GM13977 (cell line): Measurements from ENCODE around the gene GRM2.

Experiments
- DNase-seq: peaks from one replicate; pipeline ENCODE4 v3.0.0; 2012; ENCODE audit warnings: low spot score
- CTCF ChIP-seq: IDR thresholded peaks from 2 replicates; pipeline ENCODE4 v1.5.1; 2012; ENCODE audit warnings: mild to moderate bottlenecking, control low read depth; ENCODE audit not compliant: insufficient read depth; ENCODE audit errors: extremely low read depth, missing control alignments
- in situ Hi-C: fragments of 300-500 bp; cut with MboI; formaldehyde crosslinking; loops from one replicate; pipeline ENCODE4 v1.12.0; 2022; ENCODE audit warnings: low sequenced_read_pairs, low pct_unique_long_range_greater_than_20kb, mixed read lengths, inconsistent platforms; ENCODE audit not compliant: unreplicated experiment

GRM2 gene

DNA sequence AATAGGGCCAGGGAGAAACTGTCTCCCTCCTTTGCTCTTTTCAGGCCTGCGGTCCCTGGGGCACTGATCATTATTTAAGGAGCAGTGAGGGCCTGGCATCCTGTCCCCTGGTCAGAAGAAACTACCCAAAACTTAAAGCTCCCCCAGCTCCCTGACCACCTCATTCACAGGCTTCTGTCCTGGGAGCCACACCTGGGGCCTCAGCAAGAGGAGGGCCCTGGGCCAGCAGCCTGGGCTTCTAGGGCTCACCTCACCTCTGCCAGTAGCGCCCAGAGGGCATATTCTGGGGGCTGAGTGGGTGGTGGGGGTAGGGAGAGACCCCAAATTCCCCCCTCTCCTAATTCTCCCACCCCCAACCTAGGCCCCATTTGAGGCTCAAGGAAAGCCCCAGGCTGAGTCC, 4.7 kb upstream of the GRM2 start:
- no peak for DNase-seq
- no peak for TF ChIP-seq CTCF
- in situ Hi-C loops, result no loop called here

GRCh38 chr3:51703068-51703760, 3.7 kb upstream of the GRM2 start:
- TF ChIP-seq CTCF, result no peak
- no peak for DNase-seq
- in situ Hi-C loops, result no loop called here

DNA sequence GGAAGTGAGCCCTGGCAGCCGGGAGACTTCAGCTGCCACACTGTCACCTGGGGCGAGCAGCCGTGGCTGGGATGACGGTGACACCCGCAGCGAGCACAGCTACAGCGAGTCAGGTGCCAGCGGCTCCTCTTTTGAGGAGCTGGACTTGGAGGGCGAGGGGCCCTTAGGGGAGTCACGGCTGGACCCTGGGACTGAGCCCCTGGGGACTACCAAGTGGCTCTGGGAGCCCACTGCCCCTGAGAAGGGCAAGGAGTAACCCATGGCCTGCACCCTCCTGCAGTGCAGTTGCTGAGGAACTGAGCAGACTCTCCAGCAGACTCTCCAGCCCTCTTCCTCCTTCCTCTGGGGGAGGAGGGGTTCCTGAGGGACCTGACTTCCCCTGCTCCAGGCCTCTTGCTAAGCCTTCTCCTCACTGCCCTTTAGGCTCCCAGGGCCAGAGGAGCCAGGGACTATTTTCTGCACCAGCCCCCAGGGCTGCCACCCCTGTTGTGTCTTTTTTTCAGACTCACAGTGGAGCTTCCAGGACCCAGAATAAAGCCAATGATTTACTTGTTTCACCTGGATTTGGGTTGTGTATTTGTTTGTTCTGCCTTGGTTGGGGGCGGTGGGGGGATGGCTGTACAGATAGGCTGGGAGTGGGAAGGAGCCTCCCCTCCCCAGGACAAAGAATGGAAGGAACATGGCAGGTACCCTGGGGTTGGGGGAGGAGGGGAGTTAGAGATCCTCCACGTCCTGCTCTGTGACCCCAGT, 2.9 kb upstream of the GRM2 start:
- TF ChIP-seq CTCF, result no peak
- DNase-seq, result no peak
- in situ Hi-C loops, result no loop called here

- no peak for TF ChIP-seq CTCF
- no peak for DNase-seq
- in situ Hi-C loops, result no loop called here
Measured at GRCh38 chr3:51704511-51704950, 2.3 kb upstream of the GRM2 start.

DNA sequence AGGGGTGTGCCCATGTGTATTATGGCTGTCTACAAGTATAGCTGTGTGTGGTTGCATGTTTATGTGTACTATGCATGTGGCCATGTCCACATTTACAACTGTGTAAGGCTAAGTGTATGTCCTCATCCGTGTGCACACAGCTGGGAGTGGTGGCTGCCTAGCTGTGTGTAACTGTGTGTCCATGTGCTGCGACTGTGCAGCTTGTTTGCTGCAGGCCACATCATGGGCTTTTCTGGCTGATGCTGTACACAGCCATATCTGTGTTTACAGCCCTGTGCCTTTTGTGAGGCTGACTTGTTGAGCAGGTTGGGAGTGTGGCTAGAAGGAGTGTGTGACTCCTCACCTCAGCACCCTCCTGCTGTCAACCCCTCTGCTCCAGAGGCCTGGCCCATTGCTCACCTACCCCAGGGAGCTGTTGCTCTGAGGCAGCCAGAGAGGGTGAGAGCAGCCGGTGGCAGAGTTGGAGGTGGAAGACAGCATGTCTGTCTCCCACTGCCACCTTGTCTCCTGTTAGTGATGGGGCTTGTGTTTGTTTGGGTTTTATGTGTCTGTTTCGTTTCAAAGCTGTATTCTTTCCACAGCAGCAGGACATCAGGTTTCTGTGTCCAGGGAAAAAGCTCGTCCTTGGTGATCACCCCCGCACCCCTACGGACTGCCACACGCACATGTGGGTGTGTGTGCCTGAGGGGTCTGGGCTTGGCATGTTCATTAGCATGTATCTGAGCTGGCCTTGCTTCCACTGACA, 1.4 kb upstream of the GRM2 start:
- in situ Hi-C loops, result no loop called here
- no peak for DNase-seq
- TF ChIP-seq CTCF, result no peak

- no peak for DNase-seq
- TF ChIP-seq CTCF, result no peak
- in situ Hi-C loops, result no loop called here
Measured at GRCh38 chr3:51706021-51706485, 815 bp upstream of the GRM2 start.
